NCI-H2029 treated with DMSO at 0.1 percent for 48 hours (cell line): ENCODE data around the gene OPCML.

ENCODE experiments used
- DNase-seq: peaks from one replicate; lab custom pipeline; 2025; lab: John Stamatoyannopoulos, UW

OPCML gene

GRCh38 chr11:133291780-133292179 is 240.5 kb downstream of the OPCML start:
- no peak for DNase-seq

- DNase-seq, result no peak
Observed at GRCh38 chr11:133285359-133285758, 246.9 kb downstream of the OPCML start.

- no peak for DNase-seq
Observed at GRCh38 chr11:133284156-133284555, 248.1 kb downstream of the OPCML start.

GRCh38 chr11:133277886-133278285 is 254.4 kb downstream of the OPCML start:
- no peak for DNase-seq

GRCh38 chr11:133271871-133272776 is 260.2 kb downstream of the OPCML start:
- DNase-seq, result no peak

- no peak for DNase-seq
Observed at GRCh38 chr11:133271206-133271605, 261.1 kb downstream of the OPCML start.

GRCh38 chr11:133269267-133269666 is 263.0 kb downstream of the OPCML start:
- DNase-seq, result no peak

- DNase-seq, result no peak
Observed at GRCh38 chr11:133266986-133267385, 265.3 kb downstream of the OPCML start.

- DNase-seq, result no peak
Observed at GRCh38 chr11:133265530-133266035, 266.7 kb downstream of the OPCML start.

- no peak for DNase-seq
Observed at GRCh38 chr11:133263332-133263731, 269.0 kb downstream of the OPCML start.

- no peak for DNase-seq
Observed at GRCh38 chr11:133258751-133259150, 273.6 kb downstream of the OPCML start.

GRCh38 chr11:133254601-133255000 is 277.7 kb downstream of the OPCML start:
- DNase-seq, result no peak

GRCh38 chr11:133253570-133253969 is 278.7 kb downstream of the OPCML start:
- DNase-seq, result no peak

- DNase-seq, result no peak
Observed at GRCh38 chr11:133251841-133252240, 280.5 kb downstream of the OPCML start.

- DNase-seq, result no peak
Observed at GRCh38 chr11:133249530-133249929, 282.8 kb downstream of the OPCML start.

GRCh38 chr11:133249065-133249464 is 283.2 kb downstream of the OPCML start:
- no peak for DNase-seq

- no peak for DNase-seq
Observed at GRCh38 chr11:133243832-133244231, 288.5 kb downstream of the OPCML start.

GRCh38 chr11:133240908-133241655 is 291.2 kb downstream of the OPCML start:
- no peak for DNase-seq

GRCh38 chr11:133239575-133239974 is 292.7 kb downstream of the OPCML start:
- no peak for DNase-seq

GRCh38 chr11:133238495-133238894 is 293.8 kb downstream of the OPCML start:
- DNase-seq, result no peak

GRCh38 chr11:133238027-133238426 is 294.3 kb downstream of the OPCML start:
- DNase-seq, result no peak

GRCh38 chr11:133235381-133235780 is 296.9 kb downstream of the OPCML start:
- no peak for DNase-seq

- no peak for DNase-seq
Observed at GRCh38 chr11:133234883-133235282, 297.4 kb downstream of the OPCML start.
